AG04449 (cell line): ENCODE measurements around the gene LDLRAD3.

Experiments used
- CTCF ChIA-PET: fragments of 350-600 bp; formaldehyde crosslinking; extraction: SDS; loops from one replicate; lab custom pipeline; 2021; ENCODE audit warnings: antibody characterized with exemption; lab: Yijun Ruan, JAX
- POLR2A ChIA-PET: fragments of 400-600, 350-600 bp; formaldehyde crosslinking; extraction: SDS; loops from one replicate; lab custom pipeline; 2020; ENCODE audit warnings: antibody characterized with exemption, inconsistent platforms; lab: Yijun Ruan, JAX
- DNase-seq: peaks from one replicate; pipeline ENCODE4 v3.0.0-alpha.2; 2010; ENCODE audit warnings: low read depth, low spot score
- H3K4me3 ChIP-seq: 2 replicates; pipeline ENCODE4 v1.5.1; 2011; ENCODE audit warnings: low read depth, mild to moderate bottlenecking, control low read depth, low read length
- CTCF ChIP-seq: IDR thresholded peaks from one replicate; pipeline ENCODE4 v1.5.1; 2011; ENCODE audit warnings: mild to moderate bottlenecking, moderate library complexity, low read length, control low read depth, inconsistent platforms; ENCODE audit not compliant: insufficient read depth; ENCODE audit errors: missing control alignments

Gene LDLRAD3

DNA sequence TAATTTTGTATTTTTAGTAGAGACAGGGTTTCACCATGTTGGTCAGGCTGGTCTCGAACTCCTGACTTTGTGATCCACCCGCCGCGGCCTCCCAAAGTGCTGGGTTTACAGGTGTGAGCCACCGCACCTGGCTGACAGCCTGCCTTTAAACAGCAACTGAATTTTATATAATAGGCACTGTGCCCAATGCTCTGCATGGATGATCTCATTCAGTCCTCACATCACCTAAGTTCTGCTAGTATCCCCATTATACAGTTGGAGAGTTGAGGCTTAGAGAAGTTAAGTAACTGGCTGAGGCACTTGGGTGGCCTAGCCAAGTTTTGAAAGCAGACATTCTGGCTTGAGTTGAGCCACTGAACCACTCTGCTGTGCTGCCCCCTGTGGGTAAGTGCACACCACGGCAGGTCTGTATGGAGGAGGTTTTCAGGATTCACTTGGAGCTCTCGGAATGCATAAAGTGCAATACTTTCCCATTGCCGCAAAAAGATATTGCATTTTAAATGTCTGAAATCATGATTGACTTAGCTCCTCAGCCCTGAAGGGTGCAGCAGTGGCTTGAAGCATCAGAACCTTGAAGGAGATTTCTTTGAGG, 112.4 kb downstream of the LDLRAD3 start:
- ChIA-PET POLR2A (no interaction called here), CTCF (interaction anchor here (0.6 to 4.4 kb wide), 10 partner anchors 9 to 234 kb away, joined by 3 to 17 read pairs (median 4); no protein-coding TSS in a partner anchor)
- DNase-seq: no peak
- H3K4me3 ChIP-seq: no peak overlapping the region
- peak; percentile 56 for TF ChIP-seq CTCF

DNA sequence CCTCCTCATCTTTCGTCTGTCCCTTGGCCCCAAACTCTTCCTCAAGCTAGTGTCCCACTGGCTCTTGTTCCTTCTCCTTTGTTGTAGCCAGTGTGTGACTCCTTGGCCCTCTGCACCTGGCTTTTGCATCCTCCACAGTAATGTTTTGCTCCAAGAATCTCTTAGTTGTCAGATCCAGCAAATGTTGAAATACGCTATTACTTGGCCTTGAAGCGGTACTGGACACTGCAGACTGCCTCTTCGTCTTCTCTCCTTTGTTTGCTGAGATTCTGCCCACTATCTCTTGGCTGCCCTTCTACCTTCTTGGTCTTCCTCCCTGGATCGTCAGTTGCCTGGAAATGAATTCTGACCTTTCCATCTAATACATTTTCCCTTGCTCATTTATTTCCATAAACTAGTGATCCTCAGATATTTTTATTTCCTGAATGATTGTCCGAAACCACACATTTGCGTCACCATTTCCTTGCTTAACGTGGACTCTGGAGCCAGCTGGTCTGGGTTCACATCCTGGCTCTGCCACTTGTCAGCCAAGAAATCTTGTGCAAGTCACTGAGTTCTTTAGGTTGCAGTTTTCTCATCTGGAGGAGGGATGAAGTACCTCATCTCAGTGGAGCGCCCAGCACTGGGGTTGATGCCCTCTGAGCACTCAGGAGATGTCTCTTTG, 113.6 kb downstream of the LDLRAD3 start:
- ChIA-PET CTCF (interaction anchor here (0.6 to 4.4 kb wide), 8 partner anchors 15 to 235 kb away, joined by 3 to 17 read pairs (median 4); no protein-coding TSS in a partner anchor), POLR2A (no interaction called here)
- H3K4me3 ChIP-seq: no peak overlapping the region
- no peak for DNase-seq
- TF ChIP-seq CTCF: no peak

DNA sequence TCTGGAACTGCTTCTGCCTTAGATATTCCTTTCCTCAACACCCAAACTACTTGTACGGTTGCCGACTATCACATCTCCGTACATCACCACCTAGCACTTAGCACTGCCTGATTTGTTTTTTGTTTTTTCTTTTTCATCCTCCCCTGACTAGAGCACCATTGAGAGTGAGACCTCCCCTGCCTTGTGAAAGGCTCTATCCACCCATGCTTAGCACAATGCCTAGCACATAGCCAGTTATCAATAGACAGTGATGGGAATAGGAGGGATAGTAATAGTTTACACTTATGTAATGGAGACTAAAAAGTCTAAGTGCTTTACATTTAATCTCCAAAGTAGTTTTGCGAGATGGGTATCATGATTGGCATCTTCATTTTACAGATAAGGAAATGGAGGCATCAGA, 115.8 kb downstream of the LDLRAD3 start:
- no peak for DNase-seq
- POLR2A ChIA-PET: no interaction called here
- CTCF ChIA-PET: no interaction called here
- H3K4me3 ChIP-seq: no peak overlapping the region
- no peak for TF ChIP-seq CTCF

GRCh38 chr11:36060926-36061325, 117.1 kb downstream of the LDLRAD3 start:
- no peak for TF ChIP-seq CTCF
- DNase-seq: no peak
- POLR2A ChIA-PET: no interaction called here
- H3K4me3 ChIP-seq: no peak overlapping the region
- CTCF ChIA-PET: interaction anchor here (1.5 to 2.2 kb wide), 2 partner anchors 11 to 19 kb away, joined by 7 to 8 read pairs; no protein-coding TSS in a partner anchor

GRCh38 chr11:36061471-36061870, 117.6 kb downstream of the LDLRAD3 start:
- no peak overlapping the region for H3K4me3 ChIP-seq
- ChIA-PET CTCF (interaction anchor here (1.2 to 2.2 kb wide), 3 partner anchors 11 to 196 kb away, joined by 3 to 8 read pairs (median 7); no protein-coding TSS in a partner anchor), POLR2A (interaction anchor here (0.7 kb wide), 1 partner anchor 12 kb away, joined by 3 read pairs; no protein-coding TSS in a partner anchor)
- no peak for TF ChIP-seq CTCF
- DNase-seq: no peak

DNA sequence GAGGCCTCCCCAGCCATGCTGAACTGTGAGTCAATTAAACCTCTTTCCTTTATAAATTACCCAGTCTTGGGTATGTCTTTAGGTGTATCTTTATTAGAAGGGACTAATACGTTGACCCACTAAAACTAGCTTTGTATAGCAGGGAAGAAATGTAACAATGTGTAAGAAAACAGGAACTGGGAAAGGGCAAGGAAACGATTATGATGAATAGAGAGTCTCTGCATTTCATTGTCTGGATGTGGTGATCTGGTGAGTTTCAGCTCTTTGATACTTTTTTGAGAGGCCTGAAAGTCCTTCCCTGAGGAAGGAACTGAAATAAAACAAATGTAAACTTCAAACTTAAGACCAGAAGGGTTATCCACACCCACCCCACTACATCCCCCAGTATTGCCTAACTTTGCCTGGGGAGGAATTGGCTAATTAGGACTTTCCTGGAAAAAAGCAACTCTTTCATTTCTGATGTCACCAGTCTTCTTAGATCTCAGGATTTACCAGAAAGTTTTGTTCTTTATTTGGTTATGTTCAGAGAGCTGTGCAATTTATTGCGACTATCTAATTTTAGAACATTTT, 119.0 kb downstream of the LDLRAD3 start:
- H3K4me3 ChIP-seq: no peak overlapping the region
- no peak for TF ChIP-seq CTCF
- ChIA-PET POLR2A (no interaction called here), CTCF (interaction anchor here (0.8 to 2.2 kb wide), 6 partner anchors 9 to 204 kb away, joined by 3 to 7 read pairs (median 3); no protein-coding TSS in a partner anchor)
- no peak for DNase-seq
